Uterus (tissue), 4 donors: ENCODE data around the gene CLDN7. TPM values are rescaled to one million over a fixed set of nuclear protein-coding genes. Genes with fewer than 3 reads are reported as not detected.

Source experiments
- DNase-seq, 2 donors: peaks; one replicate each; pipeline ENCODE4 v3.0.0-alpha.2; 2019 to 2020
- H3K27ac ChIP-seq, 2 donors: fragments of 200-600 bp; sonication (generic); 1 replicate in 1 of 2; 2 replicates in 1 of 2; pipeline ENCODE4 v1.5.1; 2016 to 2018
- H3K27me3 ChIP-seq, 2 donors: fragments of 200-600 bp; sonication (generic); one replicate each; pipeline ENCODE4 v1.5.1; 2018 to 2019; ENCODE audit warnings: control low read depth in 1 of 2
- H3K36me3 ChIP-seq, 2 donors: fragments of 200-600 bp; sonication (generic); one replicate each; pipeline ENCODE4 v1.5.1; 2019; ENCODE audit warnings: control low read depth in 1 of 2
- H3K4me1 ChIP-seq, 2 donors: fragments of 200-600 bp; sonication (generic); one replicate each; pipeline ENCODE4 v1.5.1; 2018 to 2019; ENCODE audit warnings: control low read depth in 1 of 2
- H3K4me3 ChIP-seq, 2 donors: fragments of 200-600 bp; sonication (generic); 1 replicate in 1 of 2; 2 replicates in 1 of 2; pipeline ENCODE4 v1.5.1; 2018 to 2019; ENCODE audit warnings: mild to moderate bottlenecking in 1 of 2
- H3K9me3 ChIP-seq, 2 donors: fragments of 200-600 bp; sonication (generic); one replicate each; pipeline ENCODE4 v1.5.1; 2019; ENCODE audit warnings: control low read depth in 1 of 2
- CTCF ChIP-seq, 4 experiments: fragments of 200-600 bp in 2 of 4; fragments of 450-650 bp in 2 of 4; sonication (generic) in 2 of 4; IDR thresholded peaks; one replicate each; pipeline ENCODE4 v1.5.1; 2016 to 2019; ENCODE audit warnings: antibody characterized with exemption in 4 of 4, mild to moderate bottlenecking in 2 of 4, moderate library complexity in 1 of 4
- POLR2A ChIP-seq, 2 donors: fragments of 450-650 bp; IDR thresholded peaks; one replicate each; pipeline ENCODE4 v1.6.1; 2016; ENCODE audit warnings: antibody characterized with exemption in 2 of 2, mild to moderate bottlenecking in 1 of 2, moderate library complexity in 1 of 2
- intact Hi-C: fragments of 100-400 bp; cut with DNase I; formaldehyde crosslinking; loops from one replicate; pipeline ENCODE4 v1.15.1; 2023; ENCODE audit warnings: low total_unique reads
- total RNA-seq, 4 donors: library from RNA; depleted of rRNA in 3 of 4; stranded (reverse); fragments of >200 nt in 3 of 4; gene quantifications; one replicate each; pipeline versions ENCODE4 v1.1.0 to v1.2.4, GENCODE V29; 2014 to 2023
- donor health status: DM: yes; HTN: yes; CAD: no.

Gene CLDN7
- total RNA-seq, 4 donors from 2014 or later, result 0.29 to 24.4 (median 0.68) TPM

GRCh38 chr17:7222093-7222971, 39.9 kb downstream of the CLDN7 start:
- no peak overlapping the region for H3K4me3 ChIP-seq
- no peaks in the 10 kb centered on the region for H3K36me3 ChIP-seq
- no peaks in the 10 kb centered on the region for H3K9me3 ChIP-seq
- TF ChIP-seq POLR2A (IDR thresholded peaks at IDR 0.05) (no peak), CTCF (IDR thresholded peaks at IDR 0.05) (no peak)
- H3K4me1 ChIP-seq, result peaks cover 0 to 5% of the 10 kb centered on the region in 2 donors
- H3K27me3 ChIP-seq, result no peaks in the 10 kb centered on the region
- intact Hi-C loops, result no loop called here
- H3K27ac ChIP-seq, result no peak overlapping the region
- DNase-seq, result peak in 1 of 2 donors; percentile 25

GRCh38 chr17:7221278-7222092, 40.8 kb downstream of the CLDN7 start:
- no peak for TF ChIP-seq POLR2A (IDR thresholded peaks at IDR 0.05)
- no peak for TF ChIP-seq CTCF (IDR thresholded peaks at IDR 0.05)
- Histone ChIP-seq H3K9me3 (no peaks in the 10 kb centered on the region), H3K4me3 (no peak overlapping the region), H3K27ac (peak overlapping the region; percentile 92 to 97), H3K36me3 (no peaks in the 10 kb centered on the region), H3K27me3 (no peaks in the 10 kb centered on the region), H3K4me1 (peaks cover 0 to 5% of the 10 kb centered on the region in 2 donors)
- intact Hi-C loops, result no loop called here
- peak in 1 of 2 donors; percentile 18 for DNase-seq

GRCh38 chr17:7220593-7221277, 41.5 kb downstream of the CLDN7 start:
- TF ChIP-seq CTCF (IDR thresholded peaks at IDR 0.05), result peak in 3 of 4 experiments; percentile 24 to 34 (median 24)
- TF ChIP-seq POLR2A (IDR thresholded peaks at IDR 0.05), result no peak
- Histone ChIP-seq H3K9me3 (no peaks in the 10 kb centered on the region), H3K4me1 (peaks cover 0 to 11% of the 10 kb centered on the region in 2 donors), H3K27ac (peak overlapping the region; percentile 92 to 97), H3K36me3 (no peaks in the 10 kb centered on the region), H3K4me3 (peak overlapping the region; percentile 67 to 91), H3K27me3 (no peaks in the 10 kb centered on the region)
- intact Hi-C loops, result no loop called here
- DNase-seq, result peak in 1 of 2 donors; percentile 52

- Histone ChIP-seq H3K36me3 (no peaks in the 10 kb centered on the region), H3K27me3 (no peaks in the 10 kb centered on the region), H3K4me1 (peaks cover 0 to 18% of the 10 kb centered on the region in 2 donors), H3K9me3 (no peaks in the 10 kb centered on the region), H3K27ac (peak within 1 kb of the TSS; percentile 92 to 97), H3K4me3 (peak within 1 kb of the TSS; percentile 67 to 91)
- intact Hi-C loops, result no loop called here
- TF ChIP-seq POLR2A (IDR thresholded peaks at IDR 0.05) (peak; percentile 82 to 94), CTCF (IDR thresholded peaks at IDR 0.05) (no peak)
- peak; percentile 95 to 96 for DNase-seq
Observed at GRCh38 chr17:7219812-7220592, 42.3 kb downstream of the CLDN7 start, which contains the start of the genes ACADVL and DLG4. Gene ACADVL, plus strand, starts transcription at chr17:7219938. Its CDS starts 47 bp downstream, at chr17:7219985. Gene DLG4, minus strand, starts transcription at chr17:7219836.
